ENCODE data around the gene MOV10L1.
"Not testable (repeated sequence)": the region's sequence is repeated elsewhere in the genome, so short reads cannot be mapped to it uniquely, and the experiment has no call there.

Gene MOV10L1

DNA sequence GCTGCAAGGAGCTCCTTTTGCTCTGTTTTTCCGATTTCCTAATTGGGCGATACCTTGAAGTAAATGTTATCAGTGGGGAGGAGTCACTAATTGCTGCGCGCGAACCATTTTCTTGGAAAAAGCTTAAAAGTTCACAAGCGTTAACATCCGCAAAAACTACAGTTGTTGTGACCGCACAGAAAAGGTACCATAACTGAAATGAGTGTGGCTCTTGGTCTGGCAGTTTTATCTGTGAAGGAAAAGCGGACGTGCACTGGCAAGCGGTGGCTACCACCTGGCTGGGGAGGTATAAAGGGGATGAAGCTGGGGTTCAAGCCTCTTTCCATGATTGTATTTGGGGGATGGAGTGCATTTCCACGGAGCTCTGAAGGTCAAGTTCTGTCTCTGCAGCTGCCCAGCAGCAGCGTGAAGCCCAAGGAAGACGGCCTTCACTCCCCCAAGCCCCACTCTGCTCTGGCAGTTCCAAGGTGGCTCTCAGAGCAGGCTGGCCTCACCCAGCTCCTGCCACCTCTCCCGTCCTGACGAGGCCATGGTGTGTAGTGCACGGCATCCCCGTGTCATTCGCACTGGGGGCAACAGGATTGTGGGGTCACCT, 27.5 kb downstream of the MOV10L1 start:
- no peaks in the 10 kb centered on the region for H3K36me3 Mint-ChIP-seq (ENCODE audit: low read depth)
- no peak overlapping the region for H3K4me3 Mint-ChIP-seq
- peaks cover 9% of the 10 kb centered on the region for H3K4me1 Mint-ChIP-seq (ENCODE audit: low read depth)
- intact Hi-C loops (cut with micrococcal nuclease), result no loop called here
- H3K27ac Mint-ChIP-seq, result no peak overlapping the region
- H3K27me3 Mint-ChIP-seq, result peaks cover 11% of the 10 kb centered on the region
- H3K9me3 Mint-ChIP-seq, result peaks cover 2% of the 10 kb centered on the region

DNA sequence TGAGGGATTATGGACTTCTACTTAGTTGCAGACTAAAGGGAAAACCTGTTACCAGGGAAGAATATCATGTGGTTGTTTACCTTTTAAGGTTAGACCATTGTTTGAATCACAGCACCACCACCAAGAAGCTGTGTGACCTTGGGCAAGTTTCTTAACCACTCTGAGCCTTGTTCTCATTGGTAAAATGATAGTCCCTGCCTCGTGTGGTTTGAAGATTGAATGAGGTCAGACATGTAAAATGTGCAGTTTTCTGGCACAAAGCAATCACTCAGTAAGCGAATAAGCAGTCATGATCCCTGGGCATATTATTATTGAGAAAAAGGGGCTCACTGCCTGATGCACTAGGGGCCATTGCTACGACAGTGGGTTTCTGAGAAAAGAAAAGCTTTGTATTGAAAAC, 28.3 kb downstream of the MOV10L1 start:
- H3K4me1 Mint-ChIP-seq (ENCODE audit: low read depth), result peaks cover under 1% of the 10 kb centered on the region
- H3K9me3 Mint-ChIP-seq, result peaks cover 10% of the 10 kb centered on the region
- peaks cover 4% of the 10 kb centered on the region for H3K27me3 Mint-ChIP-seq
- no peak overlapping the region for H3K4me3 Mint-ChIP-seq
- H3K36me3 Mint-ChIP-seq (ENCODE audit: low read depth), result no peaks in the 10 kb centered on the region
- intact Hi-C loops (cut with micrococcal nuclease), result no loop called here
- no peak overlapping the region for H3K27ac Mint-ChIP-seq

DNA sequence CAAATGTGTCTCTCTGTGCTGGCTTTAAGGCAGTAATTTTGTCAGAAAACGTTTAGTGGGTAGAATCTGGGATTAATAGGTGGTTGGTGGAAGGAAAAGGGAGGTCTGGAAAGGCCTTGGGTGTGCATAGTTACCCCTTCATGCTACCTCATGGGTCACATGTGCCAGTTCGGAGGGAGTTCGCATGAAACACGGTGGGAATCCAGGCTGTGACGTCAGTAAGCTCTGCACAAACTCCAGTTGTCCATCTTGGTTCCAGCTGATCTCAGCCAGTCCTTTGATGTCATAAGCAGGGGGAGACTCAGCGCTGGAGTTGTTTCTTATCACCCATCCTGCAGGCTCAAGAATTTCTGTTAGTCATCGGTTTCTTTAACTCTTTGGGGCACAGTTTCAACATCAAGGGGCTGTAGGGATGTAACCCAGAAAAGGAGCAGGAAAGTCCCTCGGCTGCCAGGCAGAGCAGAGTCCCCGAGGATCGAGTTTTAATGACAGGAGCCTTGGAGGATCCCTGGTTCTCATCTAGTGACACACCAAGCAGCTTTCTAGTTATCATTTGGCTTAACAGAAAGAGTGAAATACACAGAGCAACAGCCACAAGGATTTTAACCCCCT, 28.9 kb downstream of the MOV10L1 start:
- Mint-ChIP-seq H3K27ac (no peak overlapping the region), H3K4me3 (no peak overlapping the region)
- intact Hi-C loops (cut with micrococcal nuclease), result no loop called here

DNA sequence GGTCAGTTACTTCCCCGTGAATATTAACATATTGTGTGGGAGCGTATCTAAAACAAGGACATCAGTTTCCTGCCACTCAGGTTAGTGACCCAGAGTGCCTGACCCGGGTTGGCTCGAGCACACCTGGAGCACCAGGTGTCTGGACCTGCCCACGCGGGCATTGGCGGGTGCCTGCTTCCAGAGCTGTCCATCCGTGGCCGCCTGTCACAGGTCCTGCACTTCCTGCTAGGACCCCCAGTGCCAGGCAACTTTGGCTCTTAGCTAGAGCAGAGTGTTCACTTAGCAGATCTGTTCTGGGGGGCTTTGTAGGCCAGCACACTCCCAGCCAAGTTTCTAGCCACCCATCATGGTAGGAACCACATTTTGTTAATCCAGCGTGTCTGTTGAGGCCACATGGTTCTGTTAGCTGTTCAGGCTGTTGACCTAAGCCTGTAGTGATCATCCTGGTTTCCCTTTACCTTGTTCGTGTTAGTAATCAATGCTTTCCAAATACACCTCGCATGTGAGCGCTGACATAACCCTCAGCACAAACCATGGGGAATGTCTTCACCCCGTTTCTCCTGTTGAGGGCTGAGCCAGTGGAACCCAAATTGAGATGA, 29.5 kb downstream of the MOV10L1 start:
- Mint-ChIP-seq H3K27ac (no peak overlapping the region), H3K9me3 (peaks cover 21% of the 10 kb centered on the region), H3K4me3 (no peak overlapping the region), H3K4me1 (ENCODE audit: low read depth) (peaks cover 6% of the 10 kb centered on the region), H3K27me3 (peaks cover 4% of the 10 kb centered on the region), H3K36me3 (ENCODE audit: low read depth) (no peaks in the 10 kb centered on the region)
- intact Hi-C loops (cut with micrococcal nuclease), result no loop called here

More for the DNA sequence above, 28.9 kb downstream of the MOV10L1 start:
- Mint-ChIP-seq H3K27me3 (peaks cover 4% of the 10 kb centered on the region), H3K9me3 (peaks cover 15% of the 10 kb centered on the region), H3K4me1 (ENCODE audit: low read depth) (peaks cover under 1% of the 10 kb centered on the region), H3K36me3 (ENCODE audit: low read depth) (no peaks in the 10 kb centered on the region)

DNA sequence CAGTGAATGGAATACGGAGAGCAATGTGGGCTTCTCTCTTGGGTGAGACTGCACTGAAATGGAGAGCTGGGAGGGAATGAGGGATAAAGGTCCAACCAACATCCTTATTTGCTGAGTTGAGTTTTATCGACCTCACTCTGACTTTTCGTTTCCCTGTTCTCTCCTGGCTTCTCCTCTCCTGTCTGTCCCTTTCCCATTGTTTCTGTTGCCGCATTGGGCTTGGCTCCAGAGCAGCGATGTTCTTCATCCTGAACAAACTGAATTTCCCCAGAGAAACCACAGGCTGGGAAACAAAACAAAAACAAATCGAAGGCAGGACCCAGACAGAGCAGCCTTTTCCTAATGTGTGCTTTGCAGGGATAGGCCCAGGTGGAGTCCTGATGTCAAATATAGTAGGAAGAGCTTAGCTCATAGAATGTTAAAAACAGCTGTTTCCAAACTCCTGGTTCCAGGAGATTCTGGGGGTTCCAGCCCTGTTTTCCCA, 30.0 kb downstream of the MOV10L1 start:
- H3K4me1 Mint-ChIP-seq (ENCODE audit: low read depth), result peaks cover 11% of the 10 kb centered on the region
- H3K4me3 Mint-ChIP-seq, result no peak overlapping the region
- no peaks in the 10 kb centered on the region for H3K36me3 Mint-ChIP-seq (ENCODE audit: low read depth)
- intact Hi-C loops (cut with micrococcal nuclease), result no loop called here
- peaks cover 4% of the 10 kb centered on the region for H3K27me3 Mint-ChIP-seq
- H3K9me3 Mint-ChIP-seq, result peaks cover 23% of the 10 kb centered on the region
- H3K27ac Mint-ChIP-seq, result no peak overlapping the region

DNA sequence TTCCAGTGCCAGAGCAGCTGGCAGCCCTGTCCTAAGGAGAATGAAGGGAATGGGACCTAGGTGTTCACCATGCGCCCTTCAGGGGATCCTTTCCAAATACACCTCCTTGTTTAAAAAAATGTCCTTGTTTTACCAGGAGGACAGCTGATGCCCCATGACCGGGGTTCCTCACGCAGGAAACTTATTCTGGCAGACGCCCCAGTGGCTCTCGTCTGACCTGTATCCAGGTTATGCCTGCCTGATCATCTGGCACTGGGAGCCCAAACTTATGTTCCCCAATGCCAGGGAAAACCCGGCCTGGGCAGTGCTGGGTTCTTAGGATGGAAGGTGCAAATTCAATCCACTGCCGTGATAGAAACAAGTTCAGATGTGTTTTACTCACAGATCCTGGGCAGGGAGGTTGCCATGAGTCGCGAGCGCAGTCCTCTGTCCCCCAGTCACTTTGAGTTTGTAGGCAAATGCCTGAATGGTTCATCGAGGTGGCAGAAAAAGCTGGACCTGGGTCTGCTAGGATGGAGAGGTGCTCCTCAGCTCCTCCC, 31.5 kb downstream of the MOV10L1 start:
- Mint-ChIP-seq H3K4me1 (ENCODE audit: low read depth) (peaks cover 11% of the 10 kb centered on the region), H3K9me3 (peaks cover 23% of the 10 kb centered on the region), H3K36me3 (ENCODE audit: low read depth) (no peaks in the 10 kb centered on the region), H3K27ac (no peak overlapping the region), H3K4me3 (no peak overlapping the region), H3K27me3 (peaks cover 4% of the 10 kb centered on the region)
- intact Hi-C loops (cut with micrococcal nuclease), result no loop called here

DNA sequence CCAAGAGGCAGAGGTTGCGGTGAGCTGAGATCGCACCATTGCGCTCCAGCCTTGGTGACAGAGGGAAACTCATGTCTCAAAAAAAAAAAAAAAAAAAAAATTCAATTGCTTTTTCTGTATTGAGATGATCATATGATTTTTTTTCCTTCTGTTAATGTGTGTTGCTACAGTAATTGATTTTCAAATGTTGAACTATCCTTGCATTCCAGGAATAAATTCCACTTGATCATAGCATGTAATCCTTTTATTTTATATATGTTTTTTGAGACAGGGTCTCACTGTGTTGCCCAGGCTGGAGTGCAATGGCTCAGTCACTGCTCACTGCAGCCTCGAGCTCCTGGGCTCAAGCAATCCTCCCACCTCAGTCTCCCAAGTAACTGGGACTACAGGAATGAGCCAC, 33.3 kb downstream of the MOV10L1 start:
- H3K4me3 Mint-ChIP-seq, result no peak overlapping the region
- H3K4me1 Mint-ChIP-seq (ENCODE audit: low read depth), result peaks cover 11% of the 10 kb centered on the region
- H3K27ac Mint-ChIP-seq, result no peak overlapping the region
- peaks cover 23% of the 10 kb centered on the region for H3K9me3 Mint-ChIP-seq
- intact Hi-C loops (cut with micrococcal nuclease), result no loop called here
- H3K36me3 Mint-ChIP-seq (ENCODE audit: low read depth), result no peaks in the 10 kb centered on the region
- peaks cover 4% of the 10 kb centered on the region for H3K27me3 Mint-ChIP-seq

DNA sequence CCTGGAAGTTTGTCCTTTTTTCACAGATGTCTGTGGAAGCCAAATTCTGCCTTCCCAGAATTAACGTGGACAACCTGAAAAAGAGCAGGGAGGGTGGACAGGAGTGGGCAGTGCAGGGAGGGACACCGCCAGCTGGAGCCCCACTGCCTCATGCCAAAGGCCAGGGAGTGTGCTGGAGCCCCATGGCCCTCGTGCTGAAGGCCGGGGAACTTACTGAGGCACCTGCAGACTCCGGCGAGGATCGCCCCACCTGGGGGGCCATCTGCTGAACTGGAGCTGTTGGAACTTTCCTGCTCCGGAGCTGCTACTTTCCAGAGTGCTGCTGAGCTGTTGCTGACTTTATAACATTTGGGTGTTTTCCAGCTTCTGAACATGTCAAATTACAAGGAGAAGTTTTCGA, 35.2 kb downstream of the MOV10L1 start:
- Mint-ChIP-seq H3K9me3 (peaks cover 23% of the 10 kb centered on the region), H3K4me3 (no peak overlapping the region), H3K36me3 (ENCODE audit: low read depth) (no peaks in the 10 kb centered on the region), H3K27ac (no peak overlapping the region), H3K27me3 (peaks cover 1% of the 10 kb centered on the region), H3K4me1 (ENCODE audit: low read depth) (peaks cover 11% of the 10 kb centered on the region)
- intact Hi-C loops (cut with micrococcal nuclease), result no loop called here

DNA sequence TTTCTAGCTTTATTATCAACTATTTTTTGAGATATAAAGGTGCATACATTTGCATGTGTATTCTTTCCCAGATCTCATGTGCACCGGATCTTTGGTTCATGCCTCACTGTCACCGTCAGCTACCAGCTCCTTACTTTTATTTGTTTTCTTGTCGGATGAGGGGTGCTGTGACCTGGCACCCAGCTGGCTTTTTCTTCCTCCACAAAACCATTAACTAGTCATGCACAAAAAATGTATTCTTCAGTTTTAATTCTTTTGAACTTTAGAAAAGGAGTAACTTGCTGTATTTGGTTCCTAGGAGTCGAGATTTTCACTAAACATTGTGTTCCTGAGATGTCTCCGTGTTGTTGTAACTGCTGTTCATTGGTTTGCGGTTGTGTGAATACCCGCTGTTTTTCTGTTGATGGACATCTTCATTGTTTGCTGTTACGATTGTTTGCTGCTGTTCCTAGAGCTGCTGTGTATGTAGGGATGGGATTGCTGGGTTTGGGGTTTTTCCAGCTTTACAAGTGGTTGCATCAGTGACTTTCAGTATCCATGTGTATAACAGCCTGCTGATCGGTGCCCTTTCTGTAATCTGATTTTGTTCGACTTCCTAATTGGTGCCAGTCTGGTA, 39.4 kb downstream of the MOV10L1 start:
- H3K36me3 Mint-ChIP-seq (ENCODE audit: low read depth), result no peaks in the 10 kb centered on the region
- H3K27ac Mint-ChIP-seq, result no peak overlapping the region
- H3K9me3 Mint-ChIP-seq, result peaks cover 2% of the 10 kb centered on the region
- intact Hi-C loops (cut with micrococcal nuclease), result no loop called here
- peaks cover 9% of the 10 kb centered on the region for H3K4me1 Mint-ChIP-seq (ENCODE audit: low read depth)
- no peaks in the 10 kb centered on the region for H3K27me3 Mint-ChIP-seq
- no peak overlapping the region for H3K4me3 Mint-ChIP-seq

DNA sequence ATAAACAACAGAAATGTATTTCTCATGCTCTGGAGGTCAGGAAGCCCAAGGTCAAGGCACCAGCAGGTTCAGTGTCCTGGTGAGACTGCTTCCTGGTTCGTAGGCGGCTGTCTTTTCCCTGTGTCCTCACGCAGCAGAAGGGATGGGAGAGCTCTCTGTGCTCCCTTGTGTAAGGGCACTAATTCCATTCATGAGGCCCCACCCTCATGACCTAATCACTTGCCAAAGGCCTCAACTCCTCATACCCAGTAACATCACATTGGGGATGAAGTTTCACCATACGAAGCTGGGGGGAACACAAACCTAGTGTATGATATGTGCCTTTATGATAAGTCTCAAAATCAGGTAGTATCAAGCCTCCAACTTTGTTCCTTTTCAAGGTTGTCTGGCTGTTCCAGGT, 42.1 kb downstream of the MOV10L1 start:
- no peaks in the 10 kb centered on the region for H3K9me3 Mint-ChIP-seq
- no peak overlapping the region for H3K4me3 Mint-ChIP-seq
- peaks cover 5% of the 10 kb centered on the region for H3K4me1 Mint-ChIP-seq (ENCODE audit: low read depth)
- no peak overlapping the region for H3K27ac Mint-ChIP-seq
- no peaks in the 10 kb centered on the region for H3K27me3 Mint-ChIP-seq
- no peaks in the 10 kb centered on the region for H3K36me3 Mint-ChIP-seq (ENCODE audit: low read depth)
- intact Hi-C loops (cut with micrococcal nuclease), result no loop called here

DNA sequence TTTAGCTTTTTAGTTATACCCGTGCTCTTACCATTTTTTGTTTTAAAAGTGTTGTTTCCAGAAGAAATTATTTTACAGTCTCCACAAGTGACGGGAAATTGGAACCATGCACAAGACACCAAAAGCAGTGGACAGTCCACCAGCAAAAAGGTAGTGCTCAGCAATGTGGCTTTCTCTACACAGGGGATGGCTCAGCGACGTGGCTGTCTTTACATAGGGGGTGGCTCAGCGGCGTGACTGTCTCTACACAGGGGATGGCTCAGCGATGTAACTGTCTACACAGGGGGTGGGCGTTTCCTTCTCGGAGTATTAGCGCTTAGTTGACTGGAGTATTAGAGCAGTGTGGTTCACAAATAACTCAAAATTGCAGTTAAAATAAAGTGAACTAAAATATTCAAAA, 44.7 kb downstream of the MOV10L1 start:
- peaks cover 5% of the 10 kb centered on the region for H3K4me1 Mint-ChIP-seq (ENCODE audit: low read depth)
- H3K27me3 Mint-ChIP-seq, result no peaks in the 10 kb centered on the region
- no peak overlapping the region for H3K27ac Mint-ChIP-seq
- intact Hi-C loops (cut with micrococcal nuclease), result no loop called here
- H3K9me3 Mint-ChIP-seq, result no peaks in the 10 kb centered on the region
- H3K36me3 Mint-ChIP-seq (ENCODE audit: low read depth), result no peaks in the 10 kb centered on the region
- H3K4me3 Mint-ChIP-seq, result no peak overlapping the region

DNA sequence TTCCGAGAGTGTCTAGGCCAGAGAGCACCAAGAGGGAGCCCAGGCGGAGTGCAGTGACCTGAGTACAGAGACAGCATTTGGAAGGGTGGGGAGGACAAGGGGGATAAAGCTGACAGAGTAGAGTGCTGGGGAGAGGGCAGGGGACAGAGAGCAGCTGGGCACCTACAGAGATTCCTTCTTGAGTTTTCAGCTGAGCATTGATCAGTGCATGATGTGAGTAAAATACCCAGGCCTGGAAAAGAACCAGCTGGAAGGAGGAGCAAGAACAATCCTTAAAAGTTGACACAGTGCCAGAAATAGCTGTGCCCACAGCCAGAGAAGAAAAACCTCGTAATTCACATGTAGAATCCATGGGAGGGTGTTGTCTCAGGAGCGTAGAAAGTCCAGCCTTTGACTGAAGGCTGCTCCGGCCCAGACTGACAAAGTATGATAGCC, 46.8 kb downstream of the MOV10L1 start:
- H3K4me1 Mint-ChIP-seq (ENCODE audit: low read depth), result peaks cover 5% of the 10 kb centered on the region
- intact Hi-C loops (cut with micrococcal nuclease), result no loop called here
- no peaks in the 10 kb centered on the region for H3K9me3 Mint-ChIP-seq
- H3K4me3 Mint-ChIP-seq, result no peak overlapping the region
- no peaks in the 10 kb centered on the region for H3K36me3 Mint-ChIP-seq (ENCODE audit: low read depth)
- H3K27me3 Mint-ChIP-seq, result no peaks in the 10 kb centered on the region
- no peak overlapping the region for H3K27ac Mint-ChIP-seq

DNA sequence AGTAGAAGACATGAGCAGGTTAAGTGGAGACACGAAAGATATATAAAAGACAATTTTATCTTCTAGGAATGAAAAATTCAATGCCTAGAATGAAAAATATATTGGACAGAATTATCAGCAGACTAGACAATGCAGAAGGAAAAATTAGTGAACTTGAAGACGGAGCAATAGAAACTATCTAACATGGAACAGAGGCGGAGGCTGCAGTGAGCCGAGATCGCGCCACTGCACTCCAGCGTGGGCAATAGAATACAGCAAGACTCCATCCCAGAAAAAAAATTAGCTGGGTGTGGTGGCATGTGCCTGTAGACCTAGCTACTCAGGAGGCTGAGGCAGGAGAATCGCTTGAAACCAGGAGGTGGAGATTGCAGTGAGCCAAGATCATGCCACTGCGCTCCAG, 47.5 kb downstream of the MOV10L1 start:
- H3K27me3 Mint-ChIP-seq; H3K4me3 Mint-ChIP-seq; H3K36me3 Mint-ChIP-seq (ENCODE audit: low read depth); H3K27ac Mint-ChIP-seq; intact Hi-C loops (cut with micrococcal nuclease); H3K9me3 Mint-ChIP-seq; H3K4me1 Mint-ChIP-seq (ENCODE audit: low read depth): not testable (repeated sequence)

DNA sequence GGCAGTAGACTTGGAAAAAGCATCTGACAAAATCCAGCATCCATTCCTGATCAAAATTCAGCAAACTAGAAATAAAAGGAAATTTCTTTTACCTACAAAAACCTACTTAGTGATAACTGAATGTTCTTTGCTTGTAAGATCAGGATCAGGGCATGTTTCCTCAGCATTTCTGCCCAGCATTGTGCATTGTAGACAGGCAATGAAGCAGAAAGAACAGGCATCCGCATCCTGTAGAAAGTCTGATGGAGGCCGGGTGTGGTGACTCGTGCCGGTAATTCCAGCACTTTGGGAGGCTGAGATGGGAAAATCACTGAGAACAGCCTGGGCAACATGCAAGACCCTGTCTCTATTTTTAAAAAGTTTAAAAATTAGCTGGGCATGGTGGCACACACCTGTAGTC, 48.2 kb downstream of the MOV10L1 start:
- H3K27ac Mint-ChIP-seq, result no peak overlapping the region
- peaks cover 3% of the 10 kb centered on the region for H3K27me3 Mint-ChIP-seq

More for the DNA sequence above, 48.2 kb downstream of the MOV10L1 start:
- intact Hi-C loops (cut with micrococcal nuclease), result no loop called here
- peaks cover 7% of the 10 kb centered on the region for H3K4me1 Mint-ChIP-seq (ENCODE audit: low read depth)
- no peaks in the 10 kb centered on the region for H3K36me3 Mint-ChIP-seq (ENCODE audit: low read depth)
- no peak overlapping the region for H3K4me3 Mint-ChIP-seq
- H3K9me3 Mint-ChIP-seq, result no peaks in the 10 kb centered on the region

All from dendritic cell treated with granulocyte-macrophage colony-stimulating factor and Interleukin-4, amounts not matched to agents 40 ng/mL and 50 ng/mL, for 4 days (primary cell).